ENCODE results near the gene OR2M7.

GRCh38 chr1:248288391-248288790 lies 36.0 kb downstream of the OR2M7 start:
- TF ChIP-seq CBX5 (IDR thresholded peaks at IDR 0.05; ENCODE audit: low read depth, low read length) (no peak), KDM1A (IDR thresholded peaks at IDR 0.05; ENCODE audit: borderline replicate concordance, low read length) (no peak), GABPA (IDR thresholded peaks at IDR 0.05; ENCODE audit: borderline replicate concordance, insufficient read depth, low read length) (no peak), NANOG (IDR thresholded peaks at IDR 0.05; ENCODE audit: insufficient read depth, low read depth, low read length, poor library complexity, severe bottlenecking) (no peak), CTCF (IDR thresholded peaks at IDR 0.05; ENCODE audit: control extremely low read depth in 1 of 3, insufficient read depth in 1 of 3, low read depth in 1 of 3, low read length in 3 of 3) (no peak), CHD2 (IDR thresholded peaks at IDR 0.05; ENCODE audit: low read length) (no peak), JUND (IDR thresholded peaks at IDR 0.05; ENCODE audit: low read length) (no peak), SAP30 (IDR thresholded peaks at IDR 0.05; ENCODE audit: insufficient read depth, insufficient replicate concordance, low read length) (no peak)
